A673 (cell line): ENCODE data around the gene TBX1. TPM values are rescaled to one million over a fixed set of nuclear protein-coding genes. Genes with fewer than 3 reads are reported as not detected.

ENCODE experiments used
- BruUV-seq: library from RNA; stranded (reverse); fragments of 400-500 nt; replicated peaks from 2 replicates; lab custom pipeline; 2021; lab: Mats Ljungman, UMichigan
- CTCF ChIA-PET: fragments of 300-600 bp; sonication (Branson Sonifier 250); formaldehyde crosslinking; loops from one replicate; lab custom pipeline; 2022; ENCODE audit warnings: antibody characterized with exemption; lab: Charles Lee
- POLR2A ChIA-PET: fragments of 300-600 bp; sonication (Branson Sonifier 250); formaldehyde crosslinking; loops from one replicate; lab custom pipeline; 2022; ENCODE audit warnings: antibody characterized with exemption; ENCODE audit not compliant: low non-redundant PET; lab: Charles Lee
- DNase-seq: peaks from one replicate; pipeline ENCODE4 v3.0.0-alpha.2; 2015; ENCODE audit warnings: low spot score
- H3K27ac ChIP-seq: fragments of 200-600 bp; sonication (generic); 2 replicates; pipeline ENCODE4 v1.5.1; 2016; ENCODE audit warnings: mixed run types, low read depth, mild to moderate bottlenecking, mixed read lengths, antibody characterized with exemption, low read length; ENCODE audit not compliant: poor library complexity, severe bottlenecking
- H3K27me3 ChIP-seq: fragments of 200-600 bp; sonication (generic); replicated peaks from 2 replicates; pipeline ENCODE4 v1.6.1; 2017; ENCODE audit warnings: mixed run types, low read depth, mild to moderate bottlenecking, mixed read lengths, antibody characterized with exemption, low read length; ENCODE audit not compliant: insufficient read depth, poor library complexity
- H3K36me3 ChIP-seq: fragments of 200-600 bp; sonication (generic); 2 replicates; pipeline ENCODE4 v1.6.1; 2016; ENCODE audit warnings: mixed run types, mild to moderate bottlenecking, mixed read lengths, antibody characterized with exemption, low read length; ENCODE audit not compliant: insufficient read depth, poor library complexity, severe bottlenecking
- H3K4me1 ChIP-seq: fragments of 200-600 bp; sonication (generic); 2 replicates; pipeline ENCODE4 v1.6.1; 2017; ENCODE audit warnings: mixed run types, mild to moderate bottlenecking, mixed read lengths, antibody characterized with exemption, low read length; ENCODE audit not compliant: insufficient read depth, poor library complexity, severe bottlenecking
- H3K4me3 ChIP-seq: fragments of 200-600 bp; sonication (generic); 2 replicates; pipeline ENCODE4 v1.5.1; 2016; ENCODE audit warnings: low read depth, mixed run types, mild to moderate bottlenecking, mixed read lengths, low read length; ENCODE audit not compliant: poor library complexity, severe bottlenecking
- H3K9me3 ChIP-seq: fragments of 200-600 bp; sonication (generic); 2 replicates; pipeline ENCODE4 v1.6.1; 2016; ENCODE audit warnings: mixed run types, low read depth, mild to moderate bottlenecking, mixed read lengths, antibody characterized with exemption, low read length; ENCODE audit not compliant: poor library complexity, severe bottlenecking
- intact Hi-C: fragments of 100-400 bp; cut with micrococcal nuclease; formaldehyde crosslinking; loops from one replicate; pipeline ENCODE4 v1.10.0; 2022; ENCODE audit not compliant: unreplicated experiment
- total RNA-seq: library from RNA; stranded (reverse); gene quantifications from 2 replicates; pipeline ENCODE4 v1.2.3, GENCODE V29; 2021
- TF ChIP-seq, protein P1 (sequence below): fragments of 300-800, 200-600 bp; sonication (generic); conservative IDR thresholded peaks from 2 replicates; pipeline ENCODE4 v1.5.1; 2017; ENCODE audit warnings: low read depth, mild to moderate bottlenecking, antibody characterized with exemption, low read length, moderate library complexity, mixed read lengths

TBX1 gene
- total RNA-seq, 1 experiment from 2014 or later = 3.6 TPM

- H3K27me3 ChIP-seq = no peaks in the 10 kb centered on the region
- TF ChIP-seq, protein P1, sequence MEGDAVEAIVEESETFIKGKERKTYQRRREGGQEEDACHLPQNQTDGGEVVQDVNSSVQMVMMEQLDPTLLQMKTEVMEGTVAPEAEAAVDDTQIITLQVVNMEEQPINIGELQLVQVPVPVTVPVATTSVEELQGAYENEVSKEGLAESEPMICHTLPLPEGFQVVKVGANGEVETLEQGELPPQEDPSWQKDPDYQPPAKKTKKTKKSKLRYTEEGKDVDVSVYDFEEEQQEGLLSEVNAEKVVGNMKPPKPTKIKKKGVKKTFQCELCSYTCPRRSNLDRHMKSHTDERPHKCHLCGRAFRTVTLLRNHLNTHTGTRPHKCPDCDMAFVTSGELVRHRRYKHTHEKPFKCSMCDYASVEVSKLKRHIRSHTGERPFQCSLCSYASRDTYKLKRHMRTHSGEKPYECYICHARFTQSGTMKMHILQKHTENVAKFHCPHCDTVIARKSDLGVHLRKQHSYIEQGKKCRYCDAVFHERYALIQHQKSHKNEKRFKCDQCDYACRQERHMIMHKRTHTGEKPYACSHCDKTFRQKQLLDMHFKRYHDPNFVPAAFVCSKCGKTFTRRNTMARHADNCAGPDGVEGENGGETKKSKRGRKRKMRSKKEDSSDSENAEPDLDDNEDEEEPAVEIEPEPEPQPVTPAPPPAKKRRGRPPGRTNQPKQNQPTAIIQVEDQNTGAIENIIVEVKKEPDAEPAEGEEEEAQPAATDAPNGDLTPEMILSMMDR = no peak
- ChIA-PET POLR2A (no interaction called here), CTCF (no interaction called here)
- H3K27ac ChIP-seq = no peak overlapping the region
- H3K9me3 ChIP-seq = no peaks in the 10 kb centered on the region
- H3K4me3 ChIP-seq = no peak overlapping the region
- no peaks in the 10 kb centered on the region for H3K36me3 ChIP-seq
- intact Hi-C loops = no loop called here
- H3K4me1 ChIP-seq = peaks cover 8% of the 10 kb centered on the region
- no peak for DNase-seq
- no TSS peak for BruUV-seq
Measured at GRCh38 chr22:19816372-19817119, 56.0 kb downstream of the TBX1 start.

Other genes starting within 250 kb of the TBX1 start
- gene CLDN5, start 236.4 kb upstream of the TBX1 start, total RNA-seq = 0.21 and 0.22 TPM in 2 replicates
- gene SEPTIN5, start 46.3 kb upstream of the TBX1 start, total RNA-seq = 50.4 and 58.9 TPM in 2 replicates
- gene GP1BB, start 37.2 kb upstream of the TBX1 start, total RNA-seq = 12.6 and 13.3 TPM in 2 replicates
- 17.8 and 17.9 TPM in 2 replicates for gene GNB1L, start 94.1 kb downstream of the TBX1 start, total RNA-seq
- gene RTL10, start 94.1 kb downstream of the TBX1 start, total RNA-seq = 22.7 and 25.6 TPM in 2 replicates
- gene COMT, start 181.0 kb downstream of the TBX1 start, total RNA-seq = 87.8 and 98.6 TPM in 2 replicates
- gene TXNRD2, start 181.0 kb downstream of the TBX1 start, total RNA-seq = 25.2 and 32.6 TPM in 2 replicates